Measurements from ENCODE around the gene NDRG2.

The NDRG2 gene

GRCh38 chr14:21019366-21019765 lies 5.5 kb downstream of the NDRG2 start:
- no peak for TF ChIP-seq CTCF (IDR thresholded peaks at IDR 0.05)

GRCh38 chr14:21018781-21019180 lies 6.1 kb downstream of the NDRG2 start:
- no peak for TF ChIP-seq CTCF (IDR thresholded peaks at IDR 0.05)

GRCh38 chr14:21018286-21018685 lies 6.6 kb downstream of the NDRG2 start:
- TF ChIP-seq CTCF (IDR thresholded peaks at IDR 0.05), result no peak

- no peak for TF ChIP-seq CTCF (IDR thresholded peaks at IDR 0.05)
Observed at GRCh38 chr14:21017528-21018245, 7.2 kb downstream of the NDRG2 start.

GRCh38 chr14:21016413-21017190 lies 8.3 kb downstream of the NDRG2 start:
- TF ChIP-seq CTCF (IDR thresholded peaks at IDR 0.05), result no peak

GRCh38 chr14:21015312-21015711 lies 9.5 kb downstream of the NDRG2 start:
- no peak for TF ChIP-seq CTCF (IDR thresholded peaks at IDR 0.05)

- TF ChIP-seq CTCF (IDR thresholded peaks at IDR 0.05), result peak; percentile 78
Observed at GRCh38 chr14:21014761-21015190, 10.1 kb downstream of the NDRG2 start.
